SK-N-MC (cell line): Measurements from ENCODE around the gene KPNA2.
"Not testable (repeated sequence)": the region's sequence is repeated elsewhere in the genome, so short reads cannot be mapped to it uniquely, and the experiment has no call there.

Experiments
- DNase-seq: peaks from one replicate; pipeline ENCODE4 v3.0.0-alpha.2; 2011; ENCODE audit warnings: low read depth, low spot score
- H3K27ac ChIP-seq: fragments of 200-600 bp; sonication (generic); 2 replicates; pipeline ENCODE4 v1.5.1; 2016; ENCODE audit warnings: mixed run types
- H3K36me3 ChIP-seq: fragments of 200-600 bp; sonication (generic); 2 replicates; pipeline ENCODE4 v1.6.1; 2017; ENCODE audit warnings: antibody characterized with exemption, low read length, mixed read lengths; ENCODE audit not compliant: insufficient read depth
- H3K4me3 ChIP-seq: fragments of 200-600 bp; sonication (generic); 2 replicates; pipeline ENCODE4 v1.5.1; 2016
- H3K9ac ChIP-seq: fragments of 200-600 bp; sonication (generic); 2 replicates; pipeline ENCODE4 v1.8.0; 2017; ENCODE audit warnings: mixed run types, mixed read lengths; ENCODE audit not compliant: insufficient read length
- H3K9me3 ChIP-seq: fragments of 200-600 bp; sonication (generic); 2 replicates; pipeline ENCODE4 v1.6.1; 2017; ENCODE audit warnings: low read depth, mild to moderate bottlenecking, antibody characterized with exemption, low read length, moderate library complexity, mixed read lengths
- EZH2 ChIP-seq: fragments of 200-600 bp; sonication (generic); IDR thresholded peaks from one replicate; pipeline ENCODE4 v1.6.1; 2017; ENCODE audit warnings: antibody characterized with exemption
- FOXP2 ChIP-seq: optimal IDR thresholded peaks from 2 replicates; pipeline ENCODE3; 2011; ENCODE audit warnings: mild to moderate bottlenecking, moderate library complexity; ENCODE audit not compliant: insufficient read depth; ENCODE audit errors: extremely low read length, control extremely low read depth
- POLR2AphosphoS5 ChIP-seq: IDR thresholded peaks from 2 replicates; pipeline ENCODE4 v1.6.1; 2012; ENCODE audit warnings: mild to moderate bottlenecking, low read depth, low read length, borderline replicate concordance

KPNA2 gene

DNA sequence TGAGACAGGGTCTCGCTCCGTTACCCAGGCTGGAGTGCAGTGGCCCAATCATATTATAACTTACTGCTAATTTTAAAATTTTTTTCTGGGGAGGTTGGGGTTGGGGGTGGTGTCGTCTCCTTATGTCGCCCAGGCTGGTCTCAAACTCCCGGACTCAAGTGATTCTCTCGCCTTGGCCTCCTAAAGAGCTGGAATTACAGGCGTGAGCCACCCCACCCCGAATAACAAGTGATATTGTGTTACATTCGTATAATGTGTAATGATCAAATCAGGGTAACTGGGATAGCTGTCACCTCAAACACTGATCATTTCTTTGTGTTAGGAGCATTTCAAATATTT is 16.2 kb upstream of the KPNA2 start:
- DNase-seq = no peak
- TF ChIP-seq FOXP2 = no peak
- TF ChIP-seq EZH2 = no peak
- TF ChIP-seq POLR2AphosphoS5 = no peak
- Histone ChIP-seq H3K9me3 (no peaks in the 10 kb centered on the region), H3K4me3 (peak overlapping the region; percentile 59), H3K9ac (no peak overlapping the region), H3K27ac (no peak overlapping the region), H3K36me3 (no peaks in the 10 kb centered on the region)

DNA sequence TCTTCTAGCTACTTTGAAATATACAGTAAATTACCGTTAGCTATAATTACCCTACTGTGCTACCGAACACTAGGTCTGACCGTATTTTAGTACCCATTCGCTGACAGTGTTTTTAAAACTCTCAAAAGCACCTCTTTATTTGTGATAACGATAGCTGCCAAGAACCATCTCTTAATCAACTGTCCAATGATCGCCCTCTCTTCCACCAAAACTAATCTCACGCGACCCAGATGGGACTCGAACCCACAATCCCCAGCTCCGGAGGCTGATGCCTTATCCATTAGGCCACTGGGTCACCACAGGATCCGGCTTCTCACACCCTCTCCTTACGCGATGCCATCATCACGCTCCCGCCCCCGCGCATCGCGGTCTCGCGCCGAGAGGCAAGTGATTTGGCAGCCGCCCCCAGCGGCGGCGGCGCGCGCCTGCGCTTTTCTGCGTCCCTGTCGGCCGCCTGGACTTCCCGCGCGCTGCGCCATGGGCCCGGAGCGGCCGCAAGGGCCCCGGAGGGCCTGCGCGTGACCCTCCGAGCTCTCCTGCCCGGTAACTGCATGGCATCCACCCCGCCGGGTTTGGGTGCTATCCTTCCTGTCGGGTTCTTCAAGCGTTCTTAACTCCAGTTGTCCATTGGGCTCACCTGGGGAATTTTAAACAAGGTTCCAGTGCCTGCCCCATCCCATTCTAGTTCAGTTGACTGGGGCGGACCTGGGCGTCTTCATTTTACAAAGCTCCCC is 15.7 kb upstream of the KPNA2 start:
- no peaks in the 10 kb centered on the region for H3K9me3 ChIP-seq
- no peaks in the 10 kb centered on the region for H3K36me3 ChIP-seq
- H3K4me3 ChIP-seq = peak overlapping the region; percentile 87
- TF ChIP-seq EZH2 (no peak), POLR2AphosphoS5 (peak; percentile 71), FOXP2 (no peak)
- peak overlapping the region; percentile 87 for H3K9ac ChIP-seq
- H3K27ac ChIP-seq = peak overlapping the region; percentile 71; the same call in 1 of the 2 replicates
- DNase-seq = peak; percentile 86

DNA sequence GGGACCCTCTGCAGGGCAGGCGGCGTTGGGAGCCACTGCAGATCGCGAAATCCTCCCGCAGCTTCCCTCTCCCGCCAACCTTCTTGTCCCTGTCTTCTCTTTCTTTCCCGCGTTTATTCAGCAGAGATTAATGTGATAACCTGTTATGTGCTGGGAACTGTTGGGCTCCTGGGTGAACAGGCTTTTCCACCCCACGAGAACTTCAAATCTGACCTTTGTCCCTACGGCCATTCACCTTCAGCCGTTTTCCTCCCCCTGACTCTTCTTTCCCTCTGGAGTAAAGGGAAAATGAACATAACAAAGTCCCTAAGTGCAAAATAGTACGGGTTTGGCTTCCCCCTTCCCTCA is 15.2 kb upstream of the KPNA2 start:
- peak overlapping the region; percentile 71; the same call in 1 of the 2 replicates for H3K27ac ChIP-seq
- H3K4me3 ChIP-seq = peak overlapping the region; percentile 87
- no peaks in the 10 kb centered on the region for H3K36me3 ChIP-seq
- TF ChIP-seq EZH2 = no peak
- no peak for TF ChIP-seq FOXP2
- TF ChIP-seq POLR2AphosphoS5 = no peak
- H3K9me3 ChIP-seq = no peaks in the 10 kb centered on the region
- no peak for DNase-seq
- peak overlapping the region; percentile 87 for H3K9ac ChIP-seq

DNA sequence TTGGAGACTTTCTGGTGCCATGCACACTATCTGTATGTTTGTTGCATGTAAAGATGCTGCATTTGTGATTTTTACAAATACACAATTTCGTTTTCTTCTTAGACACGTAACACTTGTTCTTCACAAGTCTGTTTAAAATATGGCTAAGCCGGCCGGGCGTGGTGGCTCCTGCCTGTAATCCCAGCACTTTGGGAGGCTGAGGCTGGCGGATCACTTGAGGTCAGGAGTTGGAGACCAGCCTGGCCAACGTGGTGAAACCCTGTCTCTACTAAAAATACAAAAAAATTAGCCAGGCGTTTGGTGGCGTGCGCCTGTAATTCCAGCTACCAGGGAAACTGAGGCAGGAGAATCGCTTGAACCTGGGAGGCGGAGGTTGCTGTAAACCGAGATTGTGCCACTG is 14.7 kb upstream of the KPNA2 start:
- not testable (repeated sequence) for H3K9me3 ChIP-seq, DNase-seq, H3K36me3 ChIP-seq
- Histone ChIP-seq H3K9ac (peak overlapping the region; percentile 87), H3K4me3 (peak overlapping the region; percentile 87), H3K27ac (peak overlapping the region; percentile 71; the same call in 1 of the 2 replicates)

DNA sequence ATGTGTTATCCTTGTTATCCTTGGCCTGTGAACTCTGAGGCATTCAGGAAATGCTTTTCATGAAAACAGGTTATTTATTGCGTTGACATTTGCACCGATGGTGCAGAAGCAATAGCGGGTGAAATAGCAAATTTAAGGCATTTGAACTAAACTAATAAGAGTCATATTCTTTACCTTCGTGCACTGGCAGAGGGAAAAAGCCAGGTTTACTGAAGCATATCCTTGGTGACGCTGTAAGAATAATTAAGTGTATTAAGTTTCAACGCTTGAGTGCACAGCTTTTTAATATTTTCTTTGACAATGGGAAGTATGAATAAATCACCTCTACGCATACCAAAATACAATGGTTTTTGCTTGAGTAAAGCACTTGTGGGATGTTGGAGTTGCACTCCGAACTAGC is 13.6 kb upstream of the KPNA2 start:
- Histone ChIP-seq H3K9me3 (no peaks in the 10 kb centered on the region), H3K4me3 (no peak overlapping the region), H3K27ac (no peak overlapping the region), H3K9ac (no peak overlapping the region), H3K36me3 (no peaks in the 10 kb centered on the region)
- no peak for DNase-seq
- no peak for TF ChIP-seq FOXP2

DNA sequence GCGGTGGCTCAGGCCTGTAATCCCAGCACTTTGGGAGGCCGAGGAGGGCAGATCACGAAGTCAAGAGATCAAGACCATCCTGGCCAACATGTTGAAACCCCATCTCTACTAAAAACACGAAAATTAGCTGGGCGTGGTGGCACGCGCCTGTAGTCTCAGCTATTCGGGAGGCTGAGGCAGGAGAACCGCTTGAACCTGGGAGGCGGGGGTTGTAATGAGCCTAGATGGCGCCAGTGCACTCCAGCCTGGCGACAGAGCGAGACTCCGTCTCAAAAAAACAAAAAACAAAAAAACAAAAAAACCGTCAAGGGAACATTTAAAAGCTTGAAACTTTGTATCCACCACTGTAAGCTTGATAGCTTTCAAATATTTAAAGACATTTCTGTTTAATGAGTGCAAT is 13.0 kb upstream of the KPNA2 start:
- not testable (repeated sequence) for H3K36me3 ChIP-seq, DNase-seq

DNA sequence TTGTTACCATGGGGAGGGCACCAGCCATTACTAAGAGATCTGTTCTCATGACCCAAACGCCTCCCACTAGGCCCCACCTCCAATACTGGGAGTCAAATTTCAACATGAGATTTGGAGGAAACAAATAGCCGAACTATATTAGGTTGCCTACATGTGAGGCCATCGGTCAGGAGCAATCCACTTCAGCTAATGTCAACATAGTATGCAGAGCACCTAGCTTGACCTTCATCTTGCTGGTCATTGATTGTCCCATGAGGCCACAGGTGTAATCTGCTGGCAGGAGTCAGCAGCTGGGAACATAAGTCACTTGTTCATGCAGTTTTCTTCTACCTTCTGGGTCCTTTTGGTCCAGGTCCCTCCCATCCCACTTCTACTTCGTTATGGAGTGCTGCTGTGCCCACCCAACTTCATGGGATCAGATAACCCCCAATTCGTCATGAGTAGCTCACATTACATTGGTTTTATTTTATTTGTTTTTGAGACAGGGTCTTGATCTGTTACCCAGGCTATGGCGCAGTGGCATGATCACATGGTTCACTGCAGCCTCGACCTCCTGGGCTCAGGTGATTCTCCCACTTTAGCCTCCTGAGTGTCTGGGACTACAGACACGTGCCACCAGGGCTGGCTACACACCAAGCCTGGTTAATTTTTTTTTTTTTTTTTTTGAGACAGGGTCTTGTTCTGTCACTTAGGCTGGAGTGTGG is 5.9 kb upstream of the KPNA2 start:
- no peak for TF ChIP-seq EZH2
- no peak for DNase-seq
- no peaks in the 10 kb centered on the region for H3K9me3 ChIP-seq
- no peak overlapping the region for H3K4me3 ChIP-seq
- no peak overlapping the region for H3K9ac ChIP-seq
- H3K27ac ChIP-seq = no peak overlapping the region
- no peaks in the 10 kb centered on the region for H3K36me3 ChIP-seq

More for the DNA sequence above, 13.0 kb upstream of the KPNA2 start:
- not testable (repeated sequence) for H3K4me3 ChIP-seq, H3K9me3 ChIP-seq, H3K9ac ChIP-seq, H3K27ac ChIP-seq

DNA sequence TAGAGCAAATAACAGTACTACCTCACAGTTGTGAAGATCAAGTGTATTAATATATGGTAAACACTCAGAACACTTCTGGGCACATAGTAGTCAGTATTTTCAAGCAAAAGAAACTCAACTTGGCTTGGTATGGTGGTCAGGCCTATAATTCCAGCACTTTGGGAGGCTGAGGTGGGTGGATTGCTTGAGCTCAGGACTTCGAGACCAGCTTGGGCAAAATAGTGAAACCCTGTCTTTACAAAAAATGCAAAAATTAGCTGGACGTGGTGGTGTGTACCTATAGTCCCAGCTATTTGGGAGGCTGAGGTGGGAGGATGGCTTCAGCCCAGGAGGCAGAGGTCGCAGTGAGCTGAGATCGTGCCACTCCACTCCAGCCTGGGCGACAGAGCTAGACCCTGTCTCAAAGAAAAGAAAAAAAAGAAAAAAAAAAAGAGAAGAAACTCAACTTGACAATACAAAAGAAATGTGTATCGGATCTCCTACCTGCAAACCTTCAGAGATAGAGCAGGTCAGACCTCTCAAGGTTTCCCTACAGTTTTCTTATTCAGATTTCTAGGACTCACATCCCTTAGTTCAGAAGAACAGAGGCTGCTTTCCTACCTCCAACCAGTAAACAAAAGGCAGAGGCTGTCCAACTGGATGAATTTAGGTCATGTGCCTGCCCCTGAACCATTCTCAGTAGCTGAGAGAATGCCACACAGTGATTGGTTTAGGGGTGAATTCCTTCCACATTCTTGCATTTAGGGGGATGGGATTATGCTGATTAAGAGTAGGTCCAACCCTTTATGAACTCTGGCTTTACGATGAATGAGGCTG is 1.7 kb upstream of the KPNA2 start:
- peak overlapping the region; percentile 64 for H3K27ac ChIP-seq

DNA sequence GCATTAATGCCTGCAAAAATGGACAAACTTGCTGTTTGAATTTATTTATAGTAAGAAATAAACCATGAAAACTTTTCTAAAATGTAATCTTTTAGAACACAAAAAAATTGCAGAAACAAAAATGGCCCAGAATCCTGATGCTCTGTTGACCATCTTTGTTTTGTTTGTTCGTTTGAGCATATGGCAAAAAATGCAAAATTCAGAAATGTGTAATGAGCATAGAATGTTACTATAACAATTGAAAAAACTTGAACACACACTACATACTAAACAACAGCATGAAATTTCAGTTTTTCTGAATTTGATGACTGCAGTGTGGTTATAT is 1.1 kb upstream of the KPNA2 start:
- H3K9ac ChIP-seq = no peak overlapping the region
- TF ChIP-seq FOXP2 = no peak
- no peak for TF ChIP-seq EZH2
- peak overlapping the region; percentile 50 for H3K4me3 ChIP-seq
- H3K9me3 ChIP-seq = no peaks in the 10 kb centered on the region
- no peak for DNase-seq
- H3K27ac ChIP-seq = peak overlapping the region; percentile 64
- peaks cover 34% of the 10 kb centered on the region for H3K36me3 ChIP-seq

More for the DNA sequence above, 1.7 kb upstream of the KPNA2 start:
- H3K4me3 ChIP-seq = peak overlapping the region; percentile 7; the same call in 1 of the 2 replicates
- no peak overlapping the region for H3K9ac ChIP-seq
- peaks cover 28% of the 10 kb centered on the region for H3K36me3 ChIP-seq
- DNase-seq = no peak
- TF ChIP-seq EZH2 (no peak), FOXP2 (no peak), POLR2AphosphoS5 (no peak)
- H3K9me3 ChIP-seq = no peaks in the 10 kb centered on the region
